Upper lobe of left lung (tissue), 4 donors: ENCODE measurements around the gene COMMD10.

Experiments used
- CTCF ChIP-seq, 6 experiments: fragments of 450-650 bp in 4 of 6; fragments of 200-600 bp in 2 of 6; sonication (generic) in 2 of 6; IDR thresholded peaks; one replicate each; pipeline ENCODE4 v1.5.1; 2016 to 2019; ENCODE audit warnings: antibody characterized with exemption in 6 of 6
- EP300 ChIP-seq, 4 donors: sonication (generic); formaldehyde crosslinking; IDR thresholded peaks; one replicate each; pipeline ENCODE4 v1.5.1; 2017; ENCODE audit warnings: antibody characterized with exemption in 4 of 4, control low read depth in 2 of 4
- POLR2A ChIP-seq, 4 donors: fragments of 450-650 bp; IDR thresholded peaks; one replicate each; pipeline ENCODE4 v1.5.1; 2016 to 2017; ENCODE audit warnings: antibody characterized with exemption in 4 of 4, mild to moderate bottlenecking in 2 of 4
- POLR2AphosphoS5 ChIP-seq, 2 donors: sonication (generic); formaldehyde crosslinking; IDR thresholded peaks; one replicate each; pipeline ENCODE4 v1.5.1; 2017; ENCODE audit warnings: antibody characterized with exemption in 2 of 2

- TF ChIP-seq CTCF (IDR thresholded peaks at IDR 0.05) (no peak), POLR2A (IDR thresholded peaks at IDR 0.05) (no peak), POLR2AphosphoS5 (IDR thresholded peaks at IDR 0.05) (no peak), EP300 (IDR thresholded peaks at IDR 0.05) (no peak)
These were observed 124.3 kb downstream of the COMMD10 start for GRCh38 chr5:116209166-116209565.
